Measurements from ENCODE around the gene BTK.

DNA sequence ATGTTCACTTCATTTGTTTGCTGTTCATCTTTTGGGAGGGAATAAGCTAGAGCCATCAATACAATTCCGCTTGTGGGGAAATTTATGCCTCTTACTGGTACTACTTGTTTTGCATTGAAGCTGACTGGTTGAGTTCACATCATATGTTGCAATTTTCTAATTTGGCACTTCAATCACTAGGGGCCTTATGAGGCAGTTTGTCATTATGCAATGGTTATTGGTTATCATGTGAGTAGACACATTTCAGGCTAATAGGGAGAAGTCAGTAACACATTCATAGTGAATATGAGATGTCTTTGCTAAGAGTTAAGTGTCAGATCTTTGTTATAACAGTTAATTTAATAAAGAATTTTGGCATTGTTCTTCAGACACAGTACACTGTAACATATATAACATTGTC lies 9.8 kb upstream of the BTK start:
- TF ChIP-seq GATA2 (IDR thresholded peaks at IDR 0.05; ENCODE audit: low read depth, low read length), result no peak
- no peak for TF ChIP-seq GATA3 (IDR thresholded peaks at IDR 0.05; ENCODE audit: low read depth, low read length)

Measured in SH-SY5Y (cell line).